Globus pallidus (tissue), 1 donor: ENCODE results near the gene CYP4F8.
"Not testable (repeated sequence)": the region's sequence is repeated elsewhere in the genome, so short reads cannot be mapped to it uniquely, and the experiment has no call there.

ENCODE experiments used
- DNase-seq: peaks from one replicate; pipeline ENCODE4 v3.0.0-alpha.2; 2015; ENCODE audit warnings: low spot score

CYP4F8 gene, protein sequence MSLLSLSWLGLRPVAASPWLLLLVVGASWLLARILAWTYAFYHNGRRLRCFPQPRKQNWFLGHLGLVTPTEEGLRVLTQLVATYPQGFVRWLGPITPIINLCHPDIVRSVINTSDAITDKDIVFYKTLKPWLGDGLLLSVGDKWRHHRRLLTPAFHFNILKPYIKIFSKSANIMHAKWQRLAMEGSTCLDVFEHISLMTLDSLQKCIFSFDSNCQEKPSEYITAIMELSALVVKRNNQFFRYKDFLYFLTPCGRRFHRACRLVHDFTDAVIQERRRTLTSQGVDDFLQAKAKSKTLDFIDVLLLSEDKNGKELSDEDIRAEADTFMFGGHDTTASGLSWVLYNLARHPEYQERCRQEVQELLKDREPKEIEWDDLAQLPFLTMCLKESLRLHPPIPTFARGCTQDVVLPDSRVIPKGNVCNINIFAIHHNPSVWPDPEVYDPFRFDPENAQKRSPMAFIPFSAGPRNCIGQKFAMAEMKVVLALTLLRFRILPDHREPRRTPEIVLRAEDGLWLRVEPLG

GRCh38 chr19:15614507-15615379 lies at the start of gene CYP4F8:
TSS of gene CYP4F8 (plus strand) at chr19:15615218. CDS start at chr19:15615617, 399 bp downstream.
- DNase-seq = no peak

- no peak for DNase-seq
These were observed 44.6 kb upstream of the CYP4F8 start for GRCh38 chr19:15570420-15570819.

- DNase-seq = no peak
These were observed 39.6 kb upstream of the CYP4F8 start for GRCh38 chr19:15575406-15575805.

DNA sequence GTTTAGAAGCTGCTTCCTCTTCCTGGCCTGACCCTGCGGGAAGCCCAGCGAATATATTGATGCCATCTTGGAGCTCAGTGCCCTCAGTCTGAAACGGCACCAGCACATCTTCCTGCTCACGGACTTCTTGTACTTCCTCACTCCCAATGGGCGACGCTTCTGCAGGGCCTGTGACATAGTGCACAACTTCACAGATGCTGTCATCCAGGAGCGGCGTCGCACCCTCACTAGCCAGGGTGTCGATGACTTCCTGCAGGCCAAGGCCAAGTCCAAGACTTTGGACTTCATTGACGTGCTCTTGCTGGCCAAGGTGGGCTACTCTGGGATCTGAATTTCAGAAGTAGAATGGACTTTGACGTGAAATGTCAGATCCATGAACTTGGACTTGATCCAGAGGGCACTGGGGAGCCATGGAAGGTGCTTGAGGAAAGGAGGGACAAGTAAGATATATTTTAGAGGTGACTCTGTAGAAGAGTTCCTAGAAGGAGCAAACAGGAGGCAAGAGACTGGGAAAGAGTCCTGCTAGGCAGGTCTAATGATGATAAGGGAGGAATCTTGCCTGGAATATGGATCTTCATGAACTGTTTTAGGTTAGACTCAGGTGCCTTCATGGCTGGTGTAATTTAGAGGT lies 38.4 kb upstream of the CYP4F8 start:
- no peak for DNase-seq

GRCh38 chr19:15577184-15577771 lies 37.7 kb upstream of the CYP4F8 start:
- no peak for DNase-seq

DNA sequence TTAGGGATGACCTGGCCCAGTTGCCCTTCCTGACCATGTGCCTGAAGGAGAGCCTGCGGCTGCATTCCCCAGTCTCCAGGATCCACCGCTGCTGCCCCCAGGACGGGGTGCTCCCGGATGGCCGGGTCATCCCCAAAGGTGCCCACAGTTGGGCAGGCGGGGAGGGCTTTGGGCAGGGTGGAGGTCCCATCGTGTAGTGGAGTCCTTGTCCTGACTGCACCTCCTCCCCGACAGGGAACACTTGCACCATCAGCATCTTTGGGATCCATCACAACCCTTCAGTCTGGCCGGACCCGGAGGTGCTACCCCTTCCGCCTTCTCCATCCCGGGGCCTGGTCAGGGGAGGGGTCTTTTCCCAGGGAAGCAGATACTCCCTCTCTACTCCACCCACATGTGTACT lies 31.7 kb upstream of the CYP4F8 start:
- no peak for DNase-seq

DNA sequence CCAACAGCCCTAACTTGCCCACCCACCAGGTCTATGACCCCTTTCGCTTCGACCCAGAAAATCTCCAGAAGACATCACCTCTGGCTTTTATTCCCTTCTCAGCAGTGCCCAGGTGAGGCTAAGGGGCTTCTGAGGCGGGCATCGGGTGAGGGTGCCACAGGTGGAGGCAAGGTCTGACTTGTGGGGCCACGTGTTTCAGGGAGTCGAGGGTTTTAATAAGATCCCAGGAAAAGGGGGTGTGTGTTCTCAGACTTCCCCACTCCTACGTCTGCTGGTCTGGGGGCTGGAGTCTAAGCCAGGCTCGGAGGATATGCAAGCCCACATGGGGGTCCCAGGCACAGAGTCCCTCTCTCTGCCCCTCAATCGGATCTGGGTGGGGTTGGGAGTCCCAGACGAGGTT lies 30.9 kb upstream of the CYP4F8 start:
- no peak for DNase-seq

DNA sequence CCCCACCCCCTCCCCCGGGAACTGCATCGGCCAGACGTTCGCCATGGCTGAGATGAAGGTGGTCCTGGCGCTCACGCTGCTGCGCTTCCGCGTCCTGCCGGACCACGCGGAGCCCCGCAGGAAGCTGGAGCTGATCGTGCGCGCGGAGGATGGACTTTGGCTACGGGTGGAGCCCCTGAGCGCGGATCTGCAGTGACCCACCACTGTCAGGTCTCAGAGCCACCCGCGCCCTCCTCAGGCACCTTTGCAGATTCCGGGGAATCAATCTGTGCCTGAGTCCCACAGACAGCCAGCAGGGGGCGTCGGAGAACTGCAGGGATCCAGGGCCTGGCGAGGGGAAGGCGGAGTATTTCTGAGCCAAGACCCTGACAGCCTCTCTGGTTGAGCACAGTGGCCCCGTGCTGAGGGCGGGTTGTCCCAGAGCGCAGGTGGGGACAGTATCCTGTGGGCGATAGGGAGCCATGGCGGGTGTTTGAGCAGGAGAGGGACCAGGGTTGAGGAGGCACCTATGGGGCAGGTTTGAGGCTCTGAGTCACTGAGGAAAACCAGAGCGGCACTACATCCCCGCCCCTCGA lies 30.4 kb upstream of the CYP4F8 start:
- peak; percentile 30 for DNase-seq

DNA sequence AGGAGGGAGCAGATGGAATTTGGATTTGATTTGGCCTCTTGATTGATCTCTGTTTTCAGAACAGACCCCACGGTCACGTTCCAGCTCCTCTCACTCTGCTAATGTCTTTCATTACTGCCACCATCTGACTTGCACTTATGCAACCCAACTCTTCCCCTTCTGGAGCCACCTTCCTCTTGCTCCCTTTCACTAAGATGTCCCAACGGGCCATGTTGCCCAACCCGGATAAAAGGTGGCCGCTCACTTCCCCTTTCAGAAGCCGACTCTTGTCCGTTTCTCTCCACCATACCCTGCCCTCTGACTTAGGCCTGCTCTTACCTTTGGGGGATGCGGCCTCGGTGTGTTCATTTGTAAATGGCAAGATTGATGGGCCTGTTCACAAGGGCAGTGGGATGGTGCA lies 27.4 kb upstream of the CYP4F8 start:
- DNase-seq = peak; percentile 10

GRCh38 chr19:15588265-15588664 lies 26.8 kb upstream of the CYP4F8 start:
- no peak for DNase-seq

DNA sequence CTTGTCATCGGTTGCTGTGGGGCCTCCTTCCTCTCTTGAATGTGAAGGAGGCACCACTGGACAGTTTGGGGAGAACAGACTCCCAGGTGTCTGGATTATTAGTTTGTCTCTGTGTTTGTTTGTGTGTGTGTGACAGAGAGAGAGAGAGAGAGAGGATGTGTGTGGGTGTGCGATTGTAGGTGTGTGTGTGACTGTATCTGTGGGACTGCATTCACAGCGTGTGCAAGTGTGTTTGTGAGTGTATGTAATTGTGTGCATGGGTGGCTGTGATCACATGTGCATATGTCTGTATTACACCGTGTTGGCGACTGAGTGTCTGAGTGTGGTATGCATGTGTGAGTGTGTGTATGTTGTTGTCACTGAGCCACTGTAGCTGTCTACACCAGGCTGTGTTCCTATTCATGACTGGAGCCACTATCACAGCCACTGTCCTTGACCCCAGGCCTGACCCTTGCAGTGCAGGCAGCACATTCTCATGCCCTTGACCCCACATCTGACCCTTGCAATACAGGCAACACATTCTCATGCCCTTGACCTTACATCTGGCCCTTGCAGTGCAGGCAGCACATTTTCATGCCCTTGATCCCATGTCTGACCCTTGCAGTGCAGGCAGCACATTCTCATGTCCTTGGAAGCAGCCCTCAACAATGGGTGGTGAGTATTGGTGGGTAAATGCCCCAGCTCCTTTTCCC lies 25.1 kb upstream of the CYP4F8 start:
- no peak for DNase-seq

GRCh38 chr19:15591796-15592195 lies 23.2 kb upstream of the CYP4F8 start:
- no peak for DNase-seq

DNA sequence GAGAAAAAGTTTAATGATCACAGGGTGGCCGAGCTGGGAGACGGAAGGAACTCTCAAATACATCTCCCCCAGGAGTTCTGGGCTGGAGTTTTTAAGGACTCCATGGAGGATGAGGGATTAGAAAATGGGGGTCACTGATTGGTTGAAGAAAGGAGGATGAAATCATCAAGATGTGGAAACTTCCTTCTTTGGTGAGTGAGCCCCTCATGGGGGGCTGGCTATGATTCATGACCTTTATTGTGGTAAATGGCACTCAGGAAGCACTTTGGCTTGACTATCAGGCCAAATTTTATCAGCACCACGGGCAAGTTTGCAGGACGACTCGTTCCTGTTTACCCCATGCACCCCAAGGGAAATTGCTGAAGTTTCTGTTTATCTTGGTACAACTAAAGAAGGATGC lies 22.5 kb upstream of the CYP4F8 start:
- DNase-seq = not testable (repeated sequence)

DNA sequence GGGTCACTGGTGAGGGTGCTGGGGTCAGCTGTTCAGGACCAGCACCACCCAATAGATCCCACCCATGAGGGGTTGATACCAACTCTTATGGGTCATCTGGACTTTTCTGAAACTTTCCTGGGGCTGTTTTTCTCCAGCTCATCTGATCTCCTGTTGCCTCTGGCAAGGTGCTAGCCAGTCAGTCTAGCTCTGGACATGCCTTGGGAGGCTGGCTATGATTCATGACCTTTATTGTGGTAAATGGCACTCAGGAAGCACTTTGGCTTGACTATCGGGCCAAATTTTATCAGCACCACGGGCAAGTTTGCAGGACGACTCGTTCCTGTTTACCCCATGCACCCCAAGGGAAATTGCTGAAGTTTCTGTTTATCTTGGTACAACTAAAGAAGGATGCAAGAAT lies 21.3 kb upstream of the CYP4F8 start:
- not testable (repeated sequence) for DNase-seq

GRCh38 chr19:15595069-15595468 lies 19.9 kb upstream of the CYP4F8 start:
- no peak for DNase-seq

GRCh38 chr19:15607978-15608925 lies 6.8 kb upstream of the CYP4F8 start:
- not testable (repeated sequence) for DNase-seq

DNA sequence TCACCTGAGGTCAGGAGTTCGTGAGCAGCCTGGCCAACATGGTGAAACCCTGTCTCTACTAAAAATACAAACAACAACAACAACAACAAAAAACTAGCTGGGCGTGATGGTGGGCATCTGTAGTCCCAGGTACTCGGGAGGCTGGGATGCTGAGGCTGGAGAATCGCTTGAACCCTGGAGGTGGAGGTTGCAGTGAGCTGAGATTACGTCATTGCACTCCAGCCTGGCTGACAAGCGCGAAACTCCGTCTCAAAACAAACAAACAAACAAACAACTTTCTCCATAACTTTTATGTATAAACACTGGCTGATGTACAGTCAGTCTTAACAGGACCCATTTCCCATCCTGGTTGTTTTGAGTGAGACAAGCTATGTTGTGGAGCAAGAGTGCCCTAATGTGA lies 5.8 kb upstream of the CYP4F8 start:
- DNase-seq = no peak

- no peak for DNase-seq
These were observed 2.7 kb upstream of the CYP4F8 start for GRCh38 chr19:15612342-15612741.

GRCh38 chr19:15613338-15613737 lies 1.7 kb upstream of the CYP4F8 start:
- no peak for DNase-seq

DNA sequence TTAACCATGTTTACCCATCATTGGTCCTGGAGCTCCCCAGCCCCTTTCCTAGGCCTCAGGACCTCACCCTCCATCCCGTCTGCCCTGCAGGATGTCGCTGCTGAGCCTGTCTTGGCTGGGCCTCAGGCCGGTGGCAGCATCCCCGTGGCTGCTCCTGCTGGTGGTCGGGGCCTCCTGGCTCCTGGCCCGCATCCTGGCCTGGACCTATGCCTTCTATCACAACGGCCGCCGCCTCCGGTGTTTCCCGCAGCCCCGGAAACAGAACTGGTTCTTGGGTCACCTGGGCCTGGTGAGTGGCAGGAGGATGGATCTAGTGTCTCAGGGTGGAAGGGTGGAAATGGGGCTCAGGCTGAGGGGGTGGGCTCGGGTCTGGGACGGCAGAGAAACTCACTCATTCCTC lies 508 bp downstream of the CYP4F8 start:
- DNase-seq = no peak
